Kidney epithelial cell (primary cell): Measurements from ENCODE around the gene MANSC1. TPM values are rescaled to one million over a fixed set of nuclear protein-coding genes. Genes with fewer than 3 reads are reported as not detected.

Source experiments
- DNase-seq: peaks from one replicate; pipeline ENCODE4 v3.0.0-alpha.2; 2010; ENCODE audit warnings: low read depth
- H3K27me3 ChIP-seq: 2 replicates; pipeline ENCODE4 v1.6.0; 2011; ENCODE audit warnings: low read length; ENCODE audit not compliant: control insufficient read depth, insufficient read depth
- H3K36me3 ChIP-seq: 2 replicates; pipeline ENCODE4 v1.5.1; 2011; ENCODE audit warnings: low read length; ENCODE audit not compliant: control insufficient read depth, insufficient read depth
- H3K4me3 ChIP-seq: 2 replicates; pipeline ENCODE4 v1.5.1; 2011; ENCODE audit warnings: low read depth, mild to moderate bottlenecking, control low read depth, low read length
- total RNA-seq: library from RNA; depleted of rRNA; stranded (reverse); fragments of >200 nt; gene quantifications from 2 replicates; pipeline ENCODE4 v1.2.3, GENCODE V29; 2015
- TF ChIP-seq, protein P1 (sequence below): IDR thresholded peaks from 2 replicates; pipeline ENCODE4 v1.5.1; 2011; ENCODE audit warnings: mild to moderate bottlenecking, moderate library complexity, low read length, control low read depth, inconsistent platforms; ENCODE audit not compliant: insufficient read depth, poor library complexity, severe bottlenecking

Gene MANSC1
- total RNA-seq, 1 donor from 2014 or later, result 5.8 TPM

DNA sequence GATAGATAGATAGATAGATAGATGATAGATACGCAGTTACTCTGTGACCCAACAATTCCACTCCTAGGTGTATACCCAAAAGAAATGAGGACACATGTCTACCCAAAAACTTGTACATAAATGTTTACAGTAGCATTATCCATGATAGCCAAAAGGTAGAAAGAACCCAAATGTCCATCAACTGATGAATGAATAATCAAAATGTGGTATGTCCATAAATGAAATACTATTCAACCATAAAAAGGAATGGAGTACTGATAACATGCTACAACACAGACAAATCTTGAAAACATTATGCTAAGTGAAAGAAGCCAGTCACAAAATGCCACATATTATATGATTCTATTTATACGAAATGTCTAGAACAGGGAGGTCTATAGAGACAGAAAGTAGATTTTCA, 47.1 kb downstream of the MANSC1 start:
- Histone ChIP-seq H3K27me3 (no peaks in the 10 kb centered on the region), H3K4me3 (no peak overlapping the region), H3K36me3 (no peaks in the 10 kb centered on the region)
- TF ChIP-seq, protein P1, sequence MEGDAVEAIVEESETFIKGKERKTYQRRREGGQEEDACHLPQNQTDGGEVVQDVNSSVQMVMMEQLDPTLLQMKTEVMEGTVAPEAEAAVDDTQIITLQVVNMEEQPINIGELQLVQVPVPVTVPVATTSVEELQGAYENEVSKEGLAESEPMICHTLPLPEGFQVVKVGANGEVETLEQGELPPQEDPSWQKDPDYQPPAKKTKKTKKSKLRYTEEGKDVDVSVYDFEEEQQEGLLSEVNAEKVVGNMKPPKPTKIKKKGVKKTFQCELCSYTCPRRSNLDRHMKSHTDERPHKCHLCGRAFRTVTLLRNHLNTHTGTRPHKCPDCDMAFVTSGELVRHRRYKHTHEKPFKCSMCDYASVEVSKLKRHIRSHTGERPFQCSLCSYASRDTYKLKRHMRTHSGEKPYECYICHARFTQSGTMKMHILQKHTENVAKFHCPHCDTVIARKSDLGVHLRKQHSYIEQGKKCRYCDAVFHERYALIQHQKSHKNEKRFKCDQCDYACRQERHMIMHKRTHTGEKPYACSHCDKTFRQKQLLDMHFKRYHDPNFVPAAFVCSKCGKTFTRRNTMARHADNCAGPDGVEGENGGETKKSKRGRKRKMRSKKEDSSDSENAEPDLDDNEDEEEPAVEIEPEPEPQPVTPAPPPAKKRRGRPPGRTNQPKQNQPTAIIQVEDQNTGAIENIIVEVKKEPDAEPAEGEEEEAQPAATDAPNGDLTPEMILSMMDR, result no peak
- DNase-seq, result no peak

GRCh38 chr12:12301122-12301521, 48.9 kb downstream of the MANSC1 start:
- TF ChIP-seq, protein P1, result no peak
- Histone ChIP-seq H3K27me3 (no peaks in the 10 kb centered on the region), H3K4me3 (no peak overlapping the region), H3K36me3 (no peaks in the 10 kb centered on the region)
- DNase-seq, result no peak

- TF ChIP-seq, protein P1, result no peak
- no peaks in the 10 kb centered on the region for H3K36me3 ChIP-seq
- H3K4me3 ChIP-seq, result no peak overlapping the region
- no peaks in the 10 kb centered on the region for H3K27me3 ChIP-seq
- no peak for DNase-seq
Observed at GRCh38 chr12:12297201-12297830, 52.7 kb downstream of the MANSC1 start.

DNA sequence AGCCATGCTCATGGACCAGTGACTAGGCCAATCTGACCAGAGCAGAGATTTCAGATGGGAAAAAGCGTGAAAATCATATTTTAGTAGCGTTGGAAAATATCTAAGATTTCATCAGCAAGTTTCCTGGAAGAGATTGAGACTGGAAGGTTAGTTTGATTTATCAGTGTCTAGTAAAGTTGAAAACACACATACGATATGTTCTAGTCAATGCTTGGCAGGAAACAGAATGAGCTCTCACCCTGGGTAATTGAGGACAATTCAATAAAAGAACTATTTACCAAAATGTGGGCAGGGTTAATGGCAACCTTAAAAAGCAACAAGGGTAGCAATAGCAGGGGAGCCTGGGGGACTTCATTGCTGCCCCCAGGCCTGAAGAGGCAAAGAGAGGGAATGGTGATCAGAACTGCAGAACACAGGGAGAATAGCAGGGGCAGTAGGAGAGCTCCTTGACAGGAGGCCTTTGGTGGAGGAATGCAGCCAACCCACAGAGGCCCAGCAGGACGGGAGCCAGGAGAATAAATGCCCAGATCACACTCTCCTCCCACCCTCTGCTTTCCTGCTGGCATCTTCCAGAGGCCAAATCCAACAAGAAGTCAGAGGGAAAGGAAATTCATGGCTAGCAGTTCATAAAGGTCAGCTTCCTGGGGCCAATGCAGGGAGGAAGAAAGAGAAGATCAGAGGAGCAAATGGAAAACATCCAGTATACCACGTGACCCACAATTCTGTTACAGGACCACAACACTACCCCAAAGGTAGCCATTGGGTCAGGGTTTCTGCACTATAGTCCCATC, 55.6 kb downstream of the MANSC1 start:
- Histone ChIP-seq H3K27me3 (no peaks in the 10 kb centered on the region), H3K36me3 (no peaks in the 10 kb centered on the region), H3K4me3 (no peak overlapping the region)
- no peak for DNase-seq
- TF ChIP-seq, protein P1, result no peak

GRCh38 chr12:12290206-12290605, 59.8 kb downstream of the MANSC1 start:
- TF ChIP-seq, protein P1, result no peak
- no peaks in the 10 kb centered on the region for H3K27me3 ChIP-seq
- DNase-seq, result no peak
- no peak overlapping the region for H3K4me3 ChIP-seq
- H3K36me3 ChIP-seq, result no peaks in the 10 kb centered on the region
